Muscle layer of duodenum (tissue), 2 donors: ENCODE results near the gene ARHGAP10.

ENCODE experiments used
- H3K27ac ChIP-seq: one replicate; pipeline ENCODE4 v1.7.0; 2013; ENCODE audit warnings: mild to moderate bottlenecking, low read length
- H3K27me3 ChIP-seq: one replicate; pipeline ENCODE4 v1.7.0; 2013; ENCODE audit warnings: low read depth, mild to moderate bottlenecking, control low read depth, low read length
- H3K36me3 ChIP-seq, 2 donors: one replicate each; pipeline ENCODE4 v1.7.0; 2013; ENCODE audit warnings: low read length in 2 of 2, control low read depth in 1 of 2, mild to moderate bottlenecking in 1 of 2; ENCODE audit not compliant: insufficient read depth in 2 of 2, control insufficient read depth in 1 of 2
- H3K4me1 ChIP-seq, 2 donors: one replicate each; pipeline ENCODE4 v1.7.0; 2013; ENCODE audit warnings: low read length in 2 of 2, mild to moderate bottlenecking in 2 of 2, control low read depth in 1 of 2, moderate library complexity in 1 of 2; ENCODE audit not compliant: insufficient read depth in 2 of 2, control insufficient read depth in 1 of 2
- H3K4me3 ChIP-seq, 2 donors: one replicate each; pipeline ENCODE4 v1.7.0; 2013; ENCODE audit warnings: low read length in 2 of 2, low read depth in 1 of 2, mild to moderate bottlenecking in 1 of 2
- H3K9me3 ChIP-seq, 2 donors: one replicate each; pipeline ENCODE4 v1.7.0; 2013; ENCODE audit warnings: low read length in 2 of 2, control low read depth in 1 of 2, mild to moderate bottlenecking in 1 of 2; ENCODE audit not compliant: control insufficient read depth in 1 of 2
- donor health status: healthy.

The ARHGAP10 gene

GRCh38 chr4:147770831-147771230, 38.9 kb downstream of the ARHGAP10 start:
- Histone ChIP-seq H3K4me3 (no peak overlapping the region), H3K27ac (no peak overlapping the region), H3K36me3 (no peaks in the 10 kb centered on the region), H3K27me3 (no peaks in the 10 kb centered on the region), H3K9me3 (no peaks in the 10 kb centered on the region), H3K4me1 (peaks cover 12 to 41% of the 10 kb centered on the region in 2 donors)

GRCh38 chr4:147772056-147772455, 40.2 kb downstream of the ARHGAP10 start:
- Histone ChIP-seq H3K9me3 (no peaks in the 10 kb centered on the region), H3K4me1 (peaks cover 12 to 43% of the 10 kb centered on the region in 2 donors), H3K27ac (peak overlapping the region; percentile 22), H3K4me3 (peak overlapping the region in 1 of 2 donors; percentile 11), H3K27me3 (no peaks in the 10 kb centered on the region), H3K36me3 (no peaks in the 10 kb centered on the region)

GRCh38 chr4:147772459-147772969, 40.6 kb downstream of the ARHGAP10 start:
- Histone ChIP-seq H3K9me3 (no peaks in the 10 kb centered on the region), H3K27ac (peak overlapping the region; percentile 22), H3K4me3 (peak overlapping the region in 1 of 2 donors; percentile 11), H3K27me3 (no peaks in the 10 kb centered on the region), H3K36me3 (no peaks in the 10 kb centered on the region), H3K4me1 (peaks cover 12 to 43% of the 10 kb centered on the region in 2 donors)

GRCh38 chr4:147773261-147774184, 41.6 kb downstream of the ARHGAP10 start:
- peak overlapping the region; percentile 22 for H3K27ac ChIP-seq
- H3K9me3 ChIP-seq = no peaks in the 10 kb centered on the region
- no peak overlapping the region for H3K4me3 ChIP-seq
- no peaks in the 10 kb centered on the region for H3K27me3 ChIP-seq
- H3K4me1 ChIP-seq = peaks cover 12 to 36% of the 10 kb centered on the region in 2 donors
- no peaks in the 10 kb centered on the region for H3K36me3 ChIP-seq

GRCh38 chr4:147776716-147777115, 44.8 kb downstream of the ARHGAP10 start:
- Histone ChIP-seq H3K4me3 (no peak overlapping the region), H3K9me3 (no peaks in the 10 kb centered on the region), H3K27ac (no peak overlapping the region), H3K4me1 (peaks cover 12 to 37% of the 10 kb centered on the region in 2 donors), H3K27me3 (no peaks in the 10 kb centered on the region), H3K36me3 (no peaks in the 10 kb centered on the region)

GRCh38 chr4:147777456-147778091, 45.7 kb downstream of the ARHGAP10 start:
- Histone ChIP-seq H3K9me3 (no peaks in the 10 kb centered on the region), H3K27me3 (no peaks in the 10 kb centered on the region), H3K27ac (no peak overlapping the region), H3K36me3 (no peaks in the 10 kb centered on the region), H3K4me1 (peaks cover 12 to 30% of the 10 kb centered on the region in 2 donors), H3K4me3 (no peak overlapping the region)

GRCh38 chr4:147778942-147779341, 47.1 kb downstream of the ARHGAP10 start:
- Histone ChIP-seq H3K27ac (no peak overlapping the region), H3K4me3 (no peak overlapping the region), H3K27me3 (no peaks in the 10 kb centered on the region), H3K4me1 (peaks cover 0 to 17% of the 10 kb centered on the region in 2 donors), H3K9me3 (no peaks in the 10 kb centered on the region), H3K36me3 (no peaks in the 10 kb centered on the region)

GRCh38 chr4:147779451-147779850, 47.6 kb downstream of the ARHGAP10 start:
- no peaks in the 10 kb centered on the region for H3K9me3 ChIP-seq
- no peak overlapping the region for H3K4me3 ChIP-seq
- H3K27me3 ChIP-seq = no peaks in the 10 kb centered on the region
- H3K27ac ChIP-seq = no peak overlapping the region
- H3K36me3 ChIP-seq = no peaks in the 10 kb centered on the region
- H3K4me1 ChIP-seq = peaks cover 0 to 14% of the 10 kb centered on the region in 2 donors

GRCh38 chr4:147780137-147780777, 48.4 kb downstream of the ARHGAP10 start:
- Histone ChIP-seq H3K9me3 (no peaks in the 10 kb centered on the region), H3K27ac (no peak overlapping the region), H3K36me3 (no peaks in the 10 kb centered on the region), H3K4me3 (no peak overlapping the region), H3K27me3 (no peaks in the 10 kb centered on the region), H3K4me1 (peaks cover 0 to 11% of the 10 kb centered on the region in 2 donors)

- Histone ChIP-seq H3K27ac (no peak overlapping the region), H3K27me3 (no peaks in the 10 kb centered on the region), H3K9me3 (no peaks in the 10 kb centered on the region), H3K4me3 (no peak overlapping the region), H3K36me3 (no peaks in the 10 kb centered on the region), H3K4me1 (peaks cover 0 to 15% of the 10 kb centered on the region in 2 donors)
Observed at GRCh38 chr4:147782087-147782781, 50.3 kb downstream of the ARHGAP10 start.
